HepG2 (cell line): ENCODE data around the gene KCTD1. TPM values are rescaled to one million over a fixed set of nuclear protein-coding genes. Genes with fewer than 3 reads are reported as not detected.

ENCODE experiments used
- ATAC-seq: fragments of 200-7000 bp; cut with Tn5 transposase; 3 replicates; pipeline ENCODE4 v1.9.1; 2020; ENCODE audit warnings: mild to moderate bottlenecking, moderate library complexity
- BruUV-seq: library from RNA; stranded (reverse); fragments of 400-500 nt; replicated peaks from 2 replicates; lab custom pipeline; 2021; lab: Mats Ljungman, UMichigan
- CTCF ChIA-PET: fragments of 300-600 bp; formaldehyde crosslinking; extraction: SDS; loops from one replicate; lab custom pipeline; 2021; ENCODE audit warnings: low total read pairs, inconsistent platforms, low intra/inter-chr PET ratio; lab: Yijun Ruan, JAX
- POLR2A ChIA-PET: fragments of 350-600 bp; sonication (Branson Sonifier 250); formaldehyde crosslinking; loops from one replicate; lab custom pipeline; 2020; ENCODE audit warnings: antibody characterized with exemption, inconsistent platforms; lab: Yijun Ruan, JAX
- DNase-seq: peaks from one replicate; pipeline ENCODE4 v3.0.0-alpha.2; 2015; ENCODE audit warnings: low spot score
- FAIRE-seq: peaks from 3 replicates; lab custom pipeline; 2011; peaks lifted over from hg19 to GRCh38; lab: Jason Lieb, UNC
- H2AFZ ChIP-seq: one replicate; pipeline ENCODE4 v1.6.1; 2011; ENCODE audit warnings: low read length, inconsistent platforms
- H3K27ac ChIP-seq: fragments of 300-600 bp; 3 replicates; pipeline ENCODE4 v1.8.0; 2011; ENCODE audit warnings: mixed run types, mild to moderate bottlenecking, mixed read lengths, low read length, inconsistent platforms; ENCODE audit not compliant: insufficient read depth; ENCODE audit errors: extremely low read length
- H3K27me3 ChIP-seq, 2 experiments: fragments of 200-600 bp in 1 of 2; 2 replicates in 1 of 2; 3 replicates in 1 of 2; pipeline versions ENCODE4 v1.6.0 to v1.8.0; 2011; ENCODE audit warnings: low read length in 2 of 2, mild to moderate bottlenecking in 2 of 2, moderate library complexity in 2 of 2, inconsistent platforms in 1 of 2; ENCODE audit not compliant: insufficient read depth in 2 of 2, control insufficient read depth in 1 of 2
- H3K36me3 ChIP-seq, 2 experiments: fragments of 200-600 bp in 1 of 2; replicated peaks in 1 of 2; 2 replicates in 1 of 2; 3 replicates in 1 of 2; pipeline versions ENCODE4 v1.5.1 to v1.8.0; 2011; ENCODE audit warnings: low read length in 2 of 2, inconsistent platforms in 1 of 2; ENCODE audit not compliant: insufficient read depth in 2 of 2, control insufficient read depth in 1 of 2
- H3K4me1 ChIP-seq: 2 replicates; pipeline ENCODE4 v1.5.1; 2012; ENCODE audit warnings: low read length, inconsistent platforms; ENCODE audit not compliant: insufficient read depth
- H3K4me2 ChIP-seq: 2 replicates; pipeline ENCODE4 v1.6.0; 2011; ENCODE audit warnings: low read depth, low read length, inconsistent platforms
- H3K4me3 ChIP-seq, 3 experiments: fragments of 200-600 bp in 1 of 3; sonication (generic), shearing (Covaris generic) in 1 of 3; replicated peaks in 1 of 3; 2 replicates each; pipeline ENCODE4 v1.5.1; 2011 to 2016; ENCODE audit warnings: low read length in 3 of 3, inconsistent platforms in 2 of 3, low read depth in 2 of 3, mild to moderate bottlenecking in 2 of 3, control low read depth in 1 of 3, mixed read lengths in 1 of 3; ENCODE audit not compliant: insufficient read depth in 1 of 3
- H3K79me2 ChIP-seq: one replicate; pipeline ENCODE4 v1.6.1; 2011; ENCODE audit warnings: low read length, inconsistent platforms; ENCODE audit not compliant: insufficient read depth
- H3K9ac ChIP-seq: 2 replicates; pipeline ENCODE4 v1.6.0; 2011; ENCODE audit warnings: mild to moderate bottlenecking, low read depth, low read length, inconsistent platforms; ENCODE audit not compliant: insufficient read depth
- H3K9me3 ChIP-seq: 2 replicates; pipeline ENCODE4 v1.5.1; 2012; ENCODE audit warnings: mild to moderate bottlenecking, low read length
- H4K20me1 ChIP-seq: 2 replicates; pipeline ENCODE4 v1.6.0; 2011; ENCODE audit warnings: inconsistent platforms, mild to moderate bottlenecking, low read length, moderate library complexity; ENCODE audit not compliant: insufficient read depth
- FOSL2 ChIP-seq: sonication (generic); formaldehyde crosslinking; IDR thresholded peaks from 2 replicates; pipeline ENCODE4 v1.4.0; 2020; ENCODE audit warnings: missing genetic modification reagents
- HOXA9 ChIP-seq: sonication (generic); formaldehyde crosslinking; IDR thresholded peaks from 2 replicates; pipeline ENCODE4 v1.8.1; 2022; ENCODE audit warnings: missing genetic modification reagents, mild to moderate bottlenecking, moderate library complexity, borderline replicate concordance
- JUNB ChIP-seq: sonication (generic); formaldehyde crosslinking; IDR thresholded peaks from 2 replicates; pipeline ENCODE4 v1.8.0; 2022; ENCODE audit warnings: missing genetic modification reagents, mild to moderate bottlenecking, borderline replicate concordance
- MED1 ChIP-seq: sonication (generic); formaldehyde crosslinking; IDR thresholded peaks from 2 replicates; pipeline ENCODE4 v1.4.0; 2020; ENCODE audit warnings: missing genetic modification reagents
- NAIF1 ChIP-seq: sonication (generic); formaldehyde crosslinking; IDR thresholded peaks from 2 replicates; pipeline ENCODE4 v1.5.0; 2020; ENCODE audit warnings: mild to moderate bottlenecking, missing genetic modification reagents, borderline replicate concordance
- NFIB ChIP-seq: sonication (generic); formaldehyde crosslinking; IDR thresholded peaks from 2 replicates; pipeline ENCODE4 v1.9.0; 2021; ENCODE audit warnings: missing genetic modification reagents, mild to moderate bottlenecking, borderline replicate concordance
- RNF2 ChIP-seq: fragments of 450-650 bp; conservative IDR thresholded peaks from 2 replicates; pipeline ENCODE4 v1.6.1; 2016; ENCODE audit warnings: low read depth
- ZFAT ChIP-seq: sonication (generic); formaldehyde crosslinking; conservative IDR thresholded peaks from 2 replicates; pipeline ENCODE4 v1.8.1; 2023; ENCODE audit warnings: missing genetic modification reagents, inconsistent platforms
- ZKSCAN8 ChIP-seq: IDR thresholded peaks from 2 replicates; pipeline ENCODE4 v1.6.1; 2016; ENCODE audit warnings: borderline replicate concordance, missing genetic modification reagents, missing compliant biosample characterization
- ZMAT3 ChIP-seq: sonication (generic); formaldehyde crosslinking; conservative IDR thresholded peaks from 2 replicates; pipeline ENCODE4 v1.7.0; 2021; ENCODE audit warnings: missing genetic modification reagents
- ZNF563 ChIP-seq: sonication (generic); formaldehyde crosslinking; IDR thresholded peaks from 2 replicates; pipeline ENCODE4 v1.8.0; 2022; ENCODE audit warnings: mild to moderate bottlenecking, moderate library complexity, missing genetic modification reagents
- ZNF589 ChIP-seq: sonication (generic); formaldehyde crosslinking; conservative IDR thresholded peaks from 2 replicates; pipeline ENCODE4 v1.8.0; 2022; ENCODE audit warnings: mild to moderate bottlenecking, moderate library complexity, missing genetic modification reagents
- ZNF629 ChIP-seq: sonication (generic); formaldehyde crosslinking; conservative IDR thresholded peaks from 2 replicates; pipeline ENCODE4 v1.5.0; 2020; ENCODE audit warnings: missing genetic modification reagents
- ZSCAN9 ChIP-seq: IDR thresholded peaks from 2 replicates; pipeline ENCODE4 v1.6.1; 2016; ENCODE audit warnings: borderline replicate concordance
- WGBS: methylation state at CpG from one replicate; pipeline ENCODE4 v1.1.6; 2017; ENCODE audit warnings: low lambda C conversion rate; 5-methylcytosine and 5-hydroxymethylcytosine counted together
- in situ Hi-C: cut with HindIII; loops from 2 replicates; pipeline ENCODE4 v1.10.0; 2017; ENCODE audit warnings: low pct_unique_long_range_greater_than_20kb; ENCODE audit not compliant: extremely low pct_ligation_motif_present
- intact Hi-C: fragments of 100-400 bp; cut with micrococcal nuclease; formaldehyde crosslinking; loops from one replicate; pipeline ENCODE4 v1.10.0; 2022; ENCODE audit not compliant: unreplicated experiment
- polyA plus RNA-seq, 8 experiments: library from polyadenylated mRNA; depleted of rRNA in 3 of 8; stranded (reverse) in 7 of 8; unstranded in 1 of 8; fragments of >200 nt; fragmentation: Illumina TruSeq in 4 of 8; extraction: Trizol in 4 of 8; gene quantifications; 2 replicates each; pipeline versions ENCODE4 v1.2.1 to v1.2.3, GENCODE V29; 2011 to 2016; ENCODE audit warnings: low read depth in 4 of 8, missing spikeins in 1 of 8, mixed read lengths in 1 of 8; ENCODE audit not compliant: insufficient read depth in 1 of 8
- total RNA-seq, 5 experiments: library from RNA; depleted of rRNA; stranded (reverse); fragments of >200 nt; fragmentation: Illumina TruSeq; extraction: Trizol; gene quantifications; 2 replicates each; pipeline ENCODE4 v1.2.3, GENCODE V29; 2016; ENCODE audit warnings: low read depth in 1 of 5
- TF ChIP-seq, protein P1 (sequence below): sonication (generic); formaldehyde crosslinking; conservative IDR thresholded peaks from 2 replicates; pipeline ENCODE4 v1.4.0; 2020; ENCODE audit warnings: missing genetic modification reagents
- TF ChIP-seq, protein P2 (sequence below): IDR thresholded peaks from 2 replicates; pipeline ENCODE4 v1.6.1; 2016; ENCODE audit warnings: control low read depth

Gene KCTD1
- total and polyA plus RNA-seq, 2 of the 13 experiments (the other 11 are each of a cell fraction or from before 2014, with no cell fraction given), result 2.7 to 6.8 TPM

DNA sequence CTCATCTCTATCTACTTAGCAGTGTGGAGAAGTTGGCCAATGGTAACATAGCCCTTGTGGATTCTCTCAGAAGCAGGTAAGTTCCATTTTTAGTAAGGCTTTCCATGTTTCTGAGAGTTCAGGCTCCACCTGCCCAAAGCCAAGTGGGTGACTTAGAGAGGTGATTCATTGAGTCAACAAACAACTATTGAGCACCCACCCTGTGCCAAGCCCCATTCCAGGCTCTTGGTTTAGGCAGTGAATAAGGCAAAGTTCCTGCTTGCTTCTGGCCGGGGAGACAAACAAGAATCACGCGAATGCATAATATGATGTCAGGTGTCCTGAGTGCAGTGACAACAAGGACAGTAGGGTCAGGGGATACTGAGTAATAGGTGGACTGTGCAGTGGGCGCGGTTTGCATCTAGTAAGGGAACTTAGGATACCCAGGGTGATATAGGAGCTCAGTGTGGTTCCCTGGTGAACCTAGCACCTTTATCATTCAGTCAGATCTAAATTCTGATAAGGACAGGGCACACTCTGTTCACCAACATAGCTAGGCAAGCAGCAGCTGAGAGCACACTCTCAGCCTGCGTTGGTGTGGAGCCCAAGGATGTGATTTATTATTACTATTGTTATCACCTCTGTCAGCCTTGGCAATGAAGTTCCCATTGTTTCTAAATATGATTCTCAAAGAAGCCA lies 31.7 kb upstream of the KCTD1 start:
- BruUV-seq, result no TSS peak
- peak; percentile 15 for DNase-seq
- Histone ChIP-seq H3K27ac (no peak overlapping the region), H3K4me1 (peaks cover 12% of the 10 kb centered on the region), H3K79me2 (no peaks in the 10 kb centered on the region), H3K36me3 (no peaks in the 10 kb centered on the region), H3K9ac (no peak overlapping the region), H2AFZ (no peak overlapping the region), H3K4me2 (no peak overlapping the region), H3K4me3 (no peak overlapping the region), H3K9me3 (no peaks in the 10 kb centered on the region), H4K20me1 (no peaks in the 10 kb centered on the region), H3K27me3 (0 out of 5 replicates have a peak, but pooled peaks cover 0 to 4% of the 10 kb centered on the region in 2 experiments)
- ChIA-PET CTCF (no interaction called here), POLR2A (no interaction called here)
- WGBS, result 1% methylated on average over 6 of the region's 6 CpGs
- in situ Hi-C loops (no loop called here), intact Hi-C loops (no loop called here)
- ATAC-seq, result no peak
- no peak for FAIRE-seq
- TF ChIP-seq ZKSCAN8 (CRISPR knock-in tag) (0 out of 2 replicates have a peak, but pooled peaks have one; percentile 45), FOSL2 (CRISPR knock-in tag) (peak; percentile 71), ZNF563 (no peak), ZNF629 (no peak), RNF2 (no peak)

DNA sequence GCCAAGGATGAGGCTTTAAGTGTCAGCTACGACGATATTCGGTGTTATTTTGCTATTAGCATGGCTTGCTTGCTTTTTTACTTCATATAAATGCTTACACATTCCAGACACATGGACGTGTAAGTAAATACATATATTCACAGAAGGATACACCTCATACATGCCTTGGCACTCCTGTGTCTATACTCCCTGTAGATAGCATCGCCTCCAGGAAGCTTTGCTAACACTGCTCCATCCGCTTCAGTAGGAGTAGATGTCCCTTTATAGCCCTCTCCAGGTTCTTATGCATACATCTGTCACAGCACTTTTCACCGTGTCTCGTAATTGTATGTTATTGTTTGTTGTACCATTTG lies 27.5 kb upstream of the KCTD1 start:
- peak; percentile 63 for ATAC-seq
- TF ChIP-seq NAIF1, result no peak
- no peak for TF ChIP-seq ZFAT (CRISPR knock-in tag)
- TF ChIP-seq ZSCAN9 (CRISPR knock-in tag), result no peak
- no peak for TF ChIP-seq ZNF589 (CRISPR knock-in tag)
- TF ChIP-seq, protein P1, sequence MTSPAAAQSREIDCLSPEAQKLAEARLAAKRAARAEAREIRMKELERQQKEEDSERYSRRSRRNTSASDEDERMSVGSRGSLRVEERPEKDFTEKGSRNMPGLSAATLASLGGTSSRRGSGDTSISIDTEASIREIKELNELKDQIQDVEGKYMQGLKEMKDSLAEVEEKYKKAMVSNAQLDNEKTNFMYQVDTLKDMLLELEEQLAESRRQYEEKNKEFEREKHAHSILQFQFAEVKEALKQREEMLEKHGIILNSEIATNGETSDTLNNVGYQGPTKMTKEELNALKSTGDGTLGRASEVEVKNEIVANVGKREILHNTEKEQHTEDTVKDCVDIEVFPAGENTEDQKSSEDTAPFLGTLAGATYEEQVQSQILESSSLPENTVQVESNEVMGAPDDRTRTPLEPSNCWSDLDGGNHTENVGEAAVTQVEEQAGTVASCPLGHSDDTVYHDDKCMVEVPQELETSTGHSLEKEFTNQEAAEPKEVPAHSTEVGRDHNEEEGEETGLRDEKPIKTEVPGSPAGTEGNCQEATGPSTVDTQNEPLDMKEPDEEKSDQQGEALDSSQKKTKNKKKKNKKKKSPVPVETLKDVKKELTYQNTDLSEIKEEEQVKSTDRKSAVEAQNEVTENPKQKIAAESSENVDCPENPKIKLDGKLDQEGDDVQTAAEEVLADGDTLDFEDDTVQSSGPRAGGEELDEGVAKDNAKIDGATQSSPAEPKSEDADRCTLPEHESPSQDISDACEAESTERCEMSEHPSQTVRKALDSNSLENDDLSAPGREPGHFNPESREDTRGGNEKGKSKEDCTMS (CRISPR knock-in tag), result no peak
- no peak for TF ChIP-seq MED1 (CRISPR knock-in tag)
- no peak for TF ChIP-seq JUNB (CRISPR knock-in tag)
- no peak for TF ChIP-seq ZMAT3 (CRISPR knock-in tag)
- TF ChIP-seq, protein P2, sequence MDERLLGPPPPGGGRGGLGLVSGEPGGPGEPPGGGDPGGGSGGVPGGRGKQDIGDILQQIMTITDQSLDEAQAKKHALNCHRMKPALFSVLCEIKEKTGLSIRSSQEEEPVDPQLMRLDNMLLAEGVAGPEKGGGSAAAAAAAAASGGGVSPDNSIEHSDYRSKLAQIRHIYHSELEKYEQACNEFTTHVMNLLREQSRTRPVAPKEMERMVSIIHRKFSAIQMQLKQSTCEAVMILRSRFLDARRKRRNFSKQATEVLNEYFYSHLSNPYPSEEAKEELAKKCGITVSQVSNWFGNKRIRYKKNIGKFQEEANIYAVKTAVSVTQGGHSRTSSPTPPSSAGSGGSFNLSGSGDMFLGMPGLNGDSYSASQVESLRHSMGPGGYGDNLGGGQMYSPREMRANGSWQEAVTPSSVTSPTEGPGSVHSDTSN (CRISPR knock-in tag), result no peak
- no peak for TF ChIP-seq HOXA9 (CRISPR knock-in tag)
- TF ChIP-seq NFIB (CRISPR knock-in tag), result no peak

More for the DNA sequence above, 27.5 kb upstream of the KCTD1 start:
- peaks cover 0 to 11% of the 10 kb centered on the region in 2 experiments; a peak in 1 of 5 replicates for H3K27me3 ChIP-seq
- H4K20me1 ChIP-seq, result no peaks in the 10 kb centered on the region
- in situ Hi-C loops (no loop called here), intact Hi-C loops (no loop called here)
- WGBS, result 9% methylated on average over 8 of the region's 8 CpGs
- H3K4me1 ChIP-seq, result peaks cover 21% of the 10 kb centered on the region
- H3K4me2 ChIP-seq, result peak overlapping the region; percentile 66
- FAIRE-seq, result peak; percentile 32
- no peaks in the 10 kb centered on the region for H3K79me2 ChIP-seq
- CTCF ChIA-PET, result no interaction called here
- BruUV-seq, result no TSS peak
- no peaks in the 10 kb centered on the region for H3K36me3 ChIP-seq
- DNase-seq, result no peak
- no peak overlapping the region for H2AFZ ChIP-seq
- H3K9ac ChIP-seq, result no peak overlapping the region
- POLR2A ChIA-PET, result no interaction called here
- peak overlapping the region in 2 of 3 experiments; percentile 13 to 50; a peak in 2 of 6 replicates for H3K4me3 ChIP-seq
- no peak overlapping the region for H3K27ac ChIP-seq
- no peaks in the 10 kb centered on the region for H3K9me3 ChIP-seq
